Measurements from ENCODE around the gene EGLN1. TPM values are rescaled to one million over a fixed set of nuclear protein-coding genes. Genes with fewer than 3 reads are reported as not detected.
"Not testable (repeated sequence)": the region's sequence is repeated elsewhere in the genome, so short reads cannot be mapped to it uniquely, and the experiment has no call there.

The EGLN1 gene
- total RNA-seq (10 to 100 TPM; 13.6 to 38.9 (median 23.0) TPM), polyA plus RNA-seq (10 to 100 TPM; 20.2 to 21.9 TPM), total RNA-seq (11.3 reads per million, percentile 38 among the genes with 10 or more reads in this experiment)

DNA sequence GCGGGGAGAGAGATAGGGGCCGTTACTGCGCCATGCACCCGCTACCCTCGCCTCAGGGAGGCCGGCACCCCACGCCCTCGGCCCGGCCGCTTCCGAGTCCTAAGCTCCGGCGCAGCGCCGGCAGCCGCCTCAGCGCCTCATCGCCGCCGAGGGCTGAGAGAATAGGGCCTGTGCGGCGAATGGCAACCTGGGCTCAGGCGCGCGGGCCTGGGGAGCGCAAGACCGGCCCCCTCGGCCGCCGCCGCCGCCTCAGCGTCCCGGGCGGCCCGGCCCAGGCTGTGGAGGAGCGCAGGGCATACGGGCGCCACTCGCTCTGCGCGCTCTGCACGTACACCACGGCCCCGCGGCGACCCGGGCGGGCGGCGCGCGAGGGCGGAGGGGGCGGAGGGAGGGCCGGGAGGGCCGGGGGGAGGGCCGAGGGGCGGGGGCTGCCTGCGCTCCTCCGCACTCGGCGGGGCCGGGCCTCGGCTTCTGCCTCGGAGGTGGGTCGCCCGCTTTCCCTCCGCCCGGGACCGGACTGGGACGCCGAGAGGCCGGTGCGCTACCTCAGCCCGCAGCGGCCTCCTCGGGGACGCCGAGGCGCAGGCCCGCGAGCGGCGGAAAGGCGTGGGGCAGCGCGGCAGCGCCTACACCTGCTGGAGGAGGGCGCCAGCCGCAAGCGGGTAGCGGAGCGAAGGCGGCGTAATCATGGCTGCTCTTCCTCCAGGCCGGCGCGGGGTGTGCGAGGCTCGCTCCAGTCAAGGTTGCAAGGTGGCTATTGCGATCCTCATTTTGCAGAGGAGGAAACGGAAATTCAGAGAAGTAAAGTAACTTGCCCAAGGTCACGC lies at the start of gene EGLN1:
Gene EGLN1 (minus strand): TSS at position 317 of the 827 bp plus-strand sequence. CDS start 399 bp downstream, outside the sequence.
- intact Hi-C loops (cut with micrococcal nuclease), result loop anchor here (1.0 to 5.0 kb wide), 16 partner anchors 38 to 1355 kb away; partner anchors contain the start of genes GNPAT (in 2 of the 2), SPRTN (in 2 of the 2), TSNAX (in 2 of the 2) and TTC13 (in 2 of the 2)
- Mint-ChIP-seq H3K4me3 (peak within 1 kb of the TSS; percentile 89 to 97 (median 92)), H3K9me3 (no peaks in the 10 kb centered on the region), H3K36me3 (peaks cover 0 to 26% (median 4%) of the 10 kb centered on the region in 5 donors), H3K27me3 (peaks cover 0 to 32% (median 0%) of the 10 kb centered on the region in 5 donors), H3K4me1 (peaks cover 36 to 56% (median 45%) of the 10 kb centered on the region in 7 donors), H3K27ac (peak within 1 kb of the TSS; percentile 82 to 97 (median 91))
- Histone ChIP-seq H3K4me3 (ENCODE audit: low read length) (peak within 1 kb of the TSS; percentile 86), H3K4me1 (ENCODE audit: control insufficient read depth in 2 of 2, insufficient read depth in 2 of 2, low read length in 2 of 2) (peaks cover 28 to 34% of the 10 kb centered on the region in 2 donors), H3K27ac (ENCODE audit: low read depth, low read length) (peak within 1 kb of the TSS; percentile 80), H3K27me3 (ENCODE audit: control insufficient read depth in 2 of 2, insufficient read depth in 2 of 2, low read length in 2 of 2) (no peaks in the 10 kb centered on the region), H3K36me3 (ENCODE audit: control insufficient read depth in 2 of 3, insufficient read depth in 3 of 3, low read length in 3 of 3) (no peaks in the 10 kb centered on the region), H3K9me3 (ENCODE audit: control insufficient read depth in 2 of 3, low read length in 3 of 3) (no peaks in the 10 kb centered on the region)
- CTCF ChIA-PET, result no interaction called here
- ATAC-seq (peak; percentile 92), DNase-seq (peak; percentile 73 to 86 (median 83))
- POLR2A ChIA-PET, result interaction anchor here (0.6 to 2.6 kb wide), 12 partner anchors 9 to 1037 kb away, joined by 3 to 32 read pairs (median 4); partner anchors contain the start of genes COG2, EXOC8, SPRTN and TSNAX

DNA sequence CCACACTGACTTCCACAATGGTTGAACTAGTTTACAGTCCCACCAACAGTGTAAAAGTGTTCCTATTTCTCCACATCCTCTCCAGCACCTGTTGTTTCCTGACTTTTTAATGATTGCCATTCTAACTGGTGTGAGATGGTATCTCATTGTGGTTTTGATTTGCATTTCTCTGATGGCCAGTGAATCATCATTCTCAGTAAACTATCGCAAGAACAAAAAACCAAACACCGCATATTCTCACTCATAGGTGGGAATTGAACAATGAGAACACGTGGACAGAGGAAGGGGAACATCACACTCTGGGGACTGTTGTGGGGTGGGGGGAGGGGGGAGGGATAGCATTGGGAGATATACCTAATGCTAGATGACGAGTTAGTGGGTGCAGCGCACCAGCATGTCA lies 49.4 kb upstream of the EGLN1 start:
- Mint-ChIP-seq H3K9me3 (peaks cover 0 to 15% (median 2%) of the 10 kb centered on the region in 11 donors), H3K27me3 (peaks cover 32 to 60% (median 46%) of the 10 kb centered on the region in 5 donors)
- H3K4me3 Mint-ChIP-seq; H3K36me3 ChIP-seq (ENCODE audit: control insufficient read depth in 2 of 3, insufficient read depth in 3 of 3, low read length in 3 of 3); H3K27ac Mint-ChIP-seq; H3K27ac ChIP-seq (ENCODE audit: low read depth, low read length); H3K4me3 ChIP-seq (ENCODE audit: low read length); POLR2A ChIA-PET; ATAC-seq; H3K4me1 Mint-ChIP-seq; H3K27me3 ChIP-seq (ENCODE audit: control insufficient read depth in 2 of 2, insufficient read depth in 2 of 2, low read length in 2 of 2); H3K9me3 ChIP-seq (ENCODE audit: control insufficient read depth in 2 of 3, low read length in 3 of 3); H3K36me3 Mint-ChIP-seq; DNase-seq; CTCF ChIA-PET; intact Hi-C loops (cut with micrococcal nuclease); H3K4me1 ChIP-seq (ENCODE audit: control insufficient read depth in 2 of 2, insufficient read depth in 2 of 2, low read length in 2 of 2): not testable (repeated sequence)

DNA sequence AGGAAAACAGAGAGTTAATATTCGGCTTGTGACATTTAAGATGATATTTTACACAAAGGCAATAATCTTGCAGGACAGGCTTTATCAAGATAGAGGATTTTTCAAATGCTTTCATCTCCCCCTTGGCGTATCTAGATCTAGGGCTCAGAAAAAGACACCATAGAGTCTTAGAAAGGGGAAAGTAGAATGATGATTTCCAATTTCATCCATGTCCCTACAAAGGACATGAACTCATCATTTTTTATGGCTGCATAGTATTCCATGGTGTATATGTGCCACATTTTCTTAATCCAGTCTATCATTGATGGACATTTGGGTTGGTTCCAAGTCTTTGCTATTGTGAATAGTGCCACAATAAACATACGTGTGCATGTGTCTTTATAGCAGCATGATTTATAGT lies 48.9 kb upstream of the EGLN1 start:
- Mint-ChIP-seq H3K27me3 (peaks cover 32 to 60% (median 46%) of the 10 kb centered on the region in 5 donors), H3K9me3 (peaks cover 0 to 20% (median 4%) of the 10 kb centered on the region in 11 donors)
- H3K4me1 ChIP-seq (ENCODE audit: control insufficient read depth in 2 of 2, insufficient read depth in 2 of 2, low read length in 2 of 2); H3K27me3 ChIP-seq (ENCODE audit: control insufficient read depth in 2 of 2, insufficient read depth in 2 of 2, low read length in 2 of 2); ATAC-seq; H3K4me3 Mint-ChIP-seq; H3K9me3 ChIP-seq (ENCODE audit: control insufficient read depth in 2 of 3, low read length in 3 of 3); H3K4me3 ChIP-seq (ENCODE audit: low read length); intact Hi-C loops (cut with micrococcal nuclease); H3K36me3 Mint-ChIP-seq; DNase-seq; H3K4me1 Mint-ChIP-seq; H3K36me3 ChIP-seq (ENCODE audit: control insufficient read depth in 2 of 3, insufficient read depth in 3 of 3, low read length in 3 of 3); H3K27ac Mint-ChIP-seq; H3K27ac ChIP-seq (ENCODE audit: low read depth, low read length); POLR2A ChIA-PET; CTCF ChIA-PET: not testable (repeated sequence)

DNA sequence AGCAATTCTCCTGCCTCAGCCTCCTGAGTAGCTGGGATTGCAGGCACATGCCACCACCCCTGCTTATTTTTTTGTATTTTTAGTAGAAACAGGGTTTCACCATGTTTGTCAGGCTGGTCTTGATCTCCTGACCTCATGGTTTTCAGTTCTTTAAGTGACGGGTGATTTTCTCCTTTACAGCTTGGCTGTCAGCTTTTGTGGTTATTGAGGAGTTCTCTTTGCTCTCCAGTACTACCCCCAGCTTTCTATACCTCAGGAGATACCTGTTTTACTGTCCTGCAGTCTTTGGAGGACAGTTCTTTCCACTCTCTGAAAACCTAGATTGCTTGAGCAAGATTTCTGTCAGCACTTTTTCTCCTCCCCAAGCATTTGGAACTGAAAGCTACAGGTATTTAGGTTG lies 45.9 kb upstream of the EGLN1 start:
- ChIA-PET POLR2A (interaction anchor here (0.7 kb wide), 1 partner anchor 93 kb away, joined by 3 read pairs; no protein-coding TSS in a partner anchor), CTCF (no interaction called here)
- Mint-ChIP-seq H3K4me3 (no peak overlapping the region), H3K4me1 (peaks cover 0 to 13% (median 3%) of the 10 kb centered on the region in 7 donors), H3K27me3 (peaks cover 45 to 63% (median 55%) of the 10 kb centered on the region in 5 donors), H3K36me3 (peaks cover 0 to 7% (median 4%) of the 10 kb centered on the region in 5 donors), H3K27ac (no peak overlapping the region), H3K9me3 (peaks cover 0 to 46% (median 18%) of the 10 kb centered on the region in 11 donors)
- no peak overlapping the region for H3K4me3 ChIP-seq (ENCODE audit: low read length)
- no peaks in the 10 kb centered on the region for H3K4me1 ChIP-seq (ENCODE audit: control insufficient read depth in 2 of 2, insufficient read depth in 2 of 2, low read length in 2 of 2)
- H3K36me3 ChIP-seq (ENCODE audit: control insufficient read depth in 2 of 3, insufficient read depth in 3 of 3, low read length in 3 of 3), result no peaks in the 10 kb centered on the region
- peaks cover 0 to 5% (median 0%) of the 10 kb centered on the region in 3 experiments for H3K9me3 ChIP-seq (ENCODE audit: control insufficient read depth in 2 of 3, low read length in 3 of 3)
- ATAC-seq (no peak), DNase-seq (no peak)
- H3K27me3 ChIP-seq (ENCODE audit: control insufficient read depth in 2 of 2, insufficient read depth in 2 of 2, low read length in 2 of 2), result peaks cover under 1% of the 10 kb centered on the region in 2 donors
- intact Hi-C loops (cut with micrococcal nuclease), result no loop called here
- no peak overlapping the region for H3K27ac ChIP-seq (ENCODE audit: low read depth, low read length)

DNA sequence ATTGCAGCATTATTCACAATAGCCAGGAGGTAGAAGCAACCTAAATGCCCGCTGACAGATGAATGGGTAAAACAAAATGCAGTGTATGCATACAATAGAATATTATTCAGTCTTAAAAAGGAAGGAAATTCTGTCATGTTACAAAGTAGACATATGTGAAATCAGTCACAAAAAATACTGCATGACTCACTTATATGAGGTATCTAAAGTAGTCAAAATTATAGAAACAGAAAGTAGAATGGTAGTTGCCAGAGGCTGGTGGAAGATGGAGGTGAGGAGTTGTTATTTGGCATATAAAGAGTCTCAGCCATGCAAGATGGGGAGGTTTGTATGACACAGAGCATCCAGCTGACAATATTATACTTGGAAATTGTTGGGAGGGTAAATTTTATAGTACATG lies 43.0 kb upstream of the EGLN1 start:
- no peak for DNase-seq
- Histone ChIP-seq H3K9me3 (ENCODE audit: control insufficient read depth in 2 of 3, low read length in 3 of 3) (peaks cover 0 to 5% (median 0%) of the 10 kb centered on the region in 3 experiments), H3K4me1 (ENCODE audit: control insufficient read depth in 2 of 2, insufficient read depth in 2 of 2, low read length in 2 of 2) (peaks cover 7 to 14% of the 10 kb centered on the region in 2 donors), H3K27ac (ENCODE audit: low read depth, low read length) (no peak overlapping the region), H3K36me3 (ENCODE audit: control insufficient read depth in 2 of 3, insufficient read depth in 3 of 3, low read length in 3 of 3) (no peaks in the 10 kb centered on the region), H3K4me3 (ENCODE audit: low read length) (no peak overlapping the region), H3K27me3 (ENCODE audit: control insufficient read depth in 2 of 2, insufficient read depth in 2 of 2, low read length in 2 of 2) (peaks cover 9 to 12% of the 10 kb centered on the region in 2 donors)
- H3K36me3 Mint-ChIP-seq, result peaks cover 0 to 7% (median 4%) of the 10 kb centered on the region in 5 donors
- no peak overlapping the region for H3K27ac Mint-ChIP-seq
- ATAC-seq, result no peak
- ChIA-PET POLR2A (no interaction called here), CTCF (no interaction called here)
- peaks cover 2 to 46% (median 18%) of the 10 kb centered on the region in 11 donors for H3K9me3 Mint-ChIP-seq
- no peak overlapping the region for H3K4me3 Mint-ChIP-seq
- H3K27me3 Mint-ChIP-seq, result peaks cover 64 to 82% (median 73%) of the 10 kb centered on the region in 5 donors
- intact Hi-C loops (cut with micrococcal nuclease), result no loop called here
- H3K4me1 Mint-ChIP-seq, result peaks cover 7 to 22% (median 11%) of the 10 kb centered on the region in 7 donors

DNA sequence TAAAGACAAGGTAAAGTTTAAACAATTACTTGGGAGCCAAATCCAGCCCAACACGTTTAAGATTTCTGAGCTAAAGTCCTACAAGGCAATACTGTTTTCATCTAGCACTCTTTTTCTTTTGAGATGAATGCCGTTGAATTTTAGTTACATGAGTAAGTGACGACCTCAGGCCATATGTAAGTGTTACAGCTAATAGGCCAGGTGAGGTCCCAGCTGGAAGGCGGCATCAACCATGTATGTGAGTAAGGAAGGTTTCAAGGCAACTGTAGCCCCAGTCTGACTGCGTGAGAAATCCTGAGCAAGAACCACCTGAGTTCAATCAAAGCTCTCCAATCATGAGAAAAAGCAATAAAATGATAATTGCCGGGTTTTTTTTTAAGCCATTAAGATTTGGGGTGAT lies 41.5 kb upstream of the EGLN1 start:
- Histone ChIP-seq H3K36me3 (ENCODE audit: control insufficient read depth in 2 of 3, insufficient read depth in 3 of 3, low read length in 3 of 3) (no peaks in the 10 kb centered on the region), H3K27ac (ENCODE audit: low read depth, low read length) (no peak overlapping the region), H3K4me3 (ENCODE audit: low read length) (no peak overlapping the region), H3K9me3 (ENCODE audit: control insufficient read depth in 2 of 3, low read length in 3 of 3) (peaks cover 0 to 5% (median 0%) of the 10 kb centered on the region in 3 experiments), H3K4me1 (ENCODE audit: control insufficient read depth in 2 of 2, insufficient read depth in 2 of 2, low read length in 2 of 2) (peaks cover 8 to 18% of the 10 kb centered on the region in 2 donors), H3K27me3 (ENCODE audit: control insufficient read depth in 2 of 2, insufficient read depth in 2 of 2, low read length in 2 of 2) (peaks cover 12% of the 10 kb centered on the region in 2 donors)
- peaks cover 2 to 46% (median 18%) of the 10 kb centered on the region in 11 donors for H3K9me3 Mint-ChIP-seq
- ATAC-seq (no peak), DNase-seq (no peak)
- CTCF ChIA-PET, result no interaction called here
- POLR2A ChIA-PET, result no interaction called here
- peaks cover 10 to 29% (median 16%) of the 10 kb centered on the region in 7 donors for H3K4me1 Mint-ChIP-seq
- H3K27me3 Mint-ChIP-seq, result peaks cover 65 to 84% (median 73%) of the 10 kb centered on the region in 5 donors
- H3K36me3 Mint-ChIP-seq, result peaks cover 0 to 7% (median 4%) of the 10 kb centered on the region in 5 donors
- no peak overlapping the region for H3K4me3 Mint-ChIP-seq
- intact Hi-C loops (cut with micrococcal nuclease), result no loop called here
- no peak overlapping the region for H3K27ac Mint-ChIP-seq
